ENCODE measurements around the gene USP25.

Gene USP25

GRCh38 chr21:15730484-15731242 is 881 bp downstream of the USP25 start:
- peak; percentile 56; the same call in 1 of the 2 replicates for TF ChIP-seq SIN3A (IDR thresholded peaks at IDR 0.05; ENCODE audit: borderline replicate concordance, insufficient read depth, low read length)
- TF ChIP-seq TAF1 (IDR thresholded peaks at IDR 0.05; ENCODE audit: borderline replicate concordance, insufficient read depth, low read length) = peak; percentile 18; the same call in 1 of the 2 replicates
- no peak for TF ChIP-seq POLR2AphosphoS5 (IDR thresholded peaks at IDR 0.05; ENCODE audit: low read depth, low read length)

GRCh38 chr21:15731243-15731613 is 1.4 kb downstream of the USP25 start:
- TF ChIP-seq POLR2AphosphoS5 (IDR thresholded peaks at IDR 0.05; ENCODE audit: low read depth, low read length) (no peak), FOXP2 (optimal IDR thresholded peaks at IDR 0.05; ENCODE audit: borderline replicate concordance, extremely low read depth, extremely low read length, insufficient read depth) (no peak), TAF1 (IDR thresholded peaks at IDR 0.05; ENCODE audit: borderline replicate concordance, insufficient read depth, low read length) (no peak), SIN3A (IDR thresholded peaks at IDR 0.05; ENCODE audit: borderline replicate concordance, insufficient read depth, low read length) (no peak), REST (IDR thresholded peaks at IDR 0.05; ENCODE audit: insufficient read depth in 1 of 2, low read depth in 2 of 2, low read length in 2 of 2) (no peak)

DNA sequence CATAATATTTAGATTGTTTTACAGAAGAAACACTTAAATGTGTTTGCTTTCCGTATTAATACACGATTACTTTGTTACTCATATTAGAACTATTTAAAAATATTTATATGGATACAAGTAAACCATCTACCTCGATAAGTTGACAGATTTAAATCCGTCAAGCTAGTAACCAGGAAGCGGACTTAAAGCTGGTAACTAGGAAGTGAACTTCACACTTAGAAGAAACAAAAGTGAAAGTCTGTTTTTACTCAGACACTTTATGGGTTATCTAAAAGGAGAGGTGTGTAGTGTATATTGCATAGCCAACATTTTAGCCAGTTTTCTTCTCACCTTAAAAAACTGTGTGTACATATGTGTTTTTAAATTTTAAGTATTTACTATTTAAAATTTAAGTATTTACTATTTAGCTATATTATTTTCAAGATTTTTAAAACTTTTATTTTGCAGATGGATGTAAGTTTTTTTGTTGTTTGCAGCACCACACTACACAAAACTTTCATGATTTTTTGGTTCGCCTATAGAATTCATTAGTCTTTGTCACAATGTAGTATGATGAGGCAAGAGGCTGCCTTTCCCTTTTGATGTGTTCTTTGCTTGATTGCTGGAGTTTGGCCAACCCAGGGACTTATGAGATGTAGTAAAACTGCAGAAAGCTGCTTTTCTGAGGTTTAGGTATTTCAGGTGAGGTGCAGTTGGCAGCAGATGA is 2.7 kb downstream of the USP25 start:
- no peak for TF ChIP-seq POLR2AphosphoS5 (IDR thresholded peaks at IDR 0.05; ENCODE audit: low read depth, low read length)
- TF ChIP-seq REST (IDR thresholded peaks at IDR 0.05; ENCODE audit: insufficient read depth in 1 of 2, low read depth in 2 of 2, low read length in 2 of 2) = no peak
- TF ChIP-seq FOXP2 (optimal IDR thresholded peaks at IDR 0.05; ENCODE audit: borderline replicate concordance, extremely low read depth, extremely low read length, insufficient read depth) = no peak
- no peak for TF ChIP-seq TAF1 (IDR thresholded peaks at IDR 0.05; ENCODE audit: borderline replicate concordance, insufficient read depth, low read length)
- no peak for TF ChIP-seq SIN3A (IDR thresholded peaks at IDR 0.05; ENCODE audit: borderline replicate concordance, insufficient read depth, low read length)

- no peak for TF ChIP-seq FOXP2 (optimal IDR thresholded peaks at IDR 0.05; ENCODE audit: borderline replicate concordance, extremely low read depth, extremely low read length, insufficient read depth)
Measured at GRCh38 chr21:15732996-15733329, 3.2 kb downstream of the USP25 start.

DNA sequence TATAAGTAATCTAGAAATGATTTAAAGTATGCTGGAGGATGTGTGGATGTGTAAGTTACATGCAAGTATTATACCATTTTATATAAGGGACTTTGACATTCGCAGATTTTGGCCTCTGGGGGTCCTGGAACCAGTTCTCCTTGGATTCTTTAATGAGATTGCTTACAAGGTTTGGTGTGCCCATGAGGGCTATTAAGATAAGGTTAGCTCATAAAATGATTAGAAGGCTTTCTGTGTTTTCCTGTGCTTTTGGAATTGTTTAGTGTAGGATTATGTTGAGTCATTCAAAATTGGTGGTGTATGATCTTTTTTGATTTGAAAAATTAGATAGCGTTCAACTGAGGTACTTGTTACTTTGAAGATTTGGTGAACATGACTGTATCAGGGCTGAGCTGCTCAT is 5.6 kb downstream of the USP25 start:
- TF ChIP-seq SIN3A (IDR thresholded peaks at IDR 0.05; ENCODE audit: borderline replicate concordance, insufficient read depth, low read length) (no peak), TAF1 (IDR thresholded peaks at IDR 0.05; ENCODE audit: borderline replicate concordance, insufficient read depth, low read length) (no peak), FOXP2 (optimal IDR thresholded peaks at IDR 0.05; ENCODE audit: borderline replicate concordance, extremely low read depth, extremely low read length, insufficient read depth) (no peak), POLR2AphosphoS5 (IDR thresholded peaks at IDR 0.05; ENCODE audit: low read depth, low read length) (no peak), REST (IDR thresholded peaks at IDR 0.05; ENCODE audit: insufficient read depth in 1 of 2, low read depth in 2 of 2, low read length in 2 of 2) (no peak)

DNA sequence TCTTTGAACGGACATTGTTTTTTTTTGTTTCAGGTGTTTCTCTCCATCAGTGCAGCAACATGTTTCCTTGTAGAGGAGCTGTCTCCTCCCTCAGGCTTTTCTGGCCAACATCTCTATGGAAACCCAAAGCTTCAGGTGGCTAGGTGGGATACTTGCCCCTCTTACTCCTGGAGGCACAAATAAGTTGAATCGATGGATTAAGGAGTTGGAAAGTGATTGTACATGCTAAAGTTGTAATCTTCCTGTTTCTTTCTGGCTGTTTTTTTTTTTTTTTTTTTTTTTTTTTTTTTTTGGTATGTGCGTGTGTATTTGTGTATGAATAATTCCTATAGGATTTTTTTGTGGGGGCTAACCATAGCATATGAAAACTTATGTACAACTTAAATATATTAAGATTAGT is 10.6 kb downstream of the USP25 start:
- TF ChIP-seq SIN3A (IDR thresholded peaks at IDR 0.05; ENCODE audit: borderline replicate concordance, insufficient read depth, low read length) (no peak), TAF1 (IDR thresholded peaks at IDR 0.05; ENCODE audit: borderline replicate concordance, insufficient read depth, low read length) (no peak), POLR2AphosphoS5 (IDR thresholded peaks at IDR 0.05; ENCODE audit: low read depth, low read length) (no peak), REST (IDR thresholded peaks at IDR 0.05; ENCODE audit: insufficient read depth in 1 of 2, low read depth in 2 of 2, low read length in 2 of 2) (no peak), FOXP2 (optimal IDR thresholded peaks at IDR 0.05; ENCODE audit: borderline replicate concordance, extremely low read depth, extremely low read length, insufficient read depth) (no peak)

Measured in PFSK-1 (cell line).